GM15510 (cell line): ENCODE data around the gene ZSWIM9.

Experiments used
- POLR2A ChIP-seq: IDR thresholded peaks from 3 replicates; pipeline ENCODE4 v1.6.1; 2011; ENCODE audit warnings: borderline replicate concordance; ENCODE audit not compliant: insufficient read length; ENCODE audit errors: extremely low read depth

Gene ZSWIM9

DNA sequence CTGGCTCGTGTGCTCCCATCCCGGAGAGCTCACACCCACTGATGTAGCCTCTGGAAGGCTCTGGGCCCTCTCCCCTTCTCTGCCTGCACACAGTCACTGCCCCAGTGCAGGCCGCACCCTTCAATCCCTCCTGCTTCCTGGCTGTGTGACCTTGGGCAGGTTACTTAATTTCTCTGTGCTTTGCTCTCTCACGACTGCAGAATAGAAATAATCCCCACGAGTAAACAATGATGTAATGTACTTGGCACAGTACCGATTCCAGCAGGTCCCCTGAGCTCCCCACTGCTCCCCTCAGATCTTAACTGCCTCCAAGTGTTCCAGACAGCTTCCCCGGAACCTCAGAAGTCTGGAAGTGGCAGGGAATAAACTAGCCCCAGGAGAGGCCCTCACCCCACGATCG lies 16.5 kb upstream of the ZSWIM9 start:
- TF ChIP-seq POLR2A = no peak

- no peak for TF ChIP-seq POLR2A
Measured at GRCh38 chr19:48158210-48158790, 12.2 kb upstream of the ZSWIM9 start.

- no peak for TF ChIP-seq POLR2A
Measured at GRCh38 chr19:48168689-48169088, 1.8 kb upstream of the ZSWIM9 start.

- TF ChIP-seq POLR2A = no peak
Measured at GRCh38 chr19:48169578-48169938, 922 bp upstream of the ZSWIM9 start.

GRCh38 chr19:48170817-48171347 lies 402 bp downstream of the ZSWIM9 start:
- TF ChIP-seq POLR2A = no peak

- TF ChIP-seq POLR2A = no peak
Measured at GRCh38 chr19:48171710-48172109, 1.2 kb downstream of the ZSWIM9 start.

GRCh38 chr19:48174445-48175030 lies 4.1 kb downstream of the ZSWIM9 start:
- TF ChIP-seq POLR2A = no peak

GRCh38 chr19:48175578-48175977 lies 5.1 kb downstream of the ZSWIM9 start:
- no peak for TF ChIP-seq POLR2A

DNA sequence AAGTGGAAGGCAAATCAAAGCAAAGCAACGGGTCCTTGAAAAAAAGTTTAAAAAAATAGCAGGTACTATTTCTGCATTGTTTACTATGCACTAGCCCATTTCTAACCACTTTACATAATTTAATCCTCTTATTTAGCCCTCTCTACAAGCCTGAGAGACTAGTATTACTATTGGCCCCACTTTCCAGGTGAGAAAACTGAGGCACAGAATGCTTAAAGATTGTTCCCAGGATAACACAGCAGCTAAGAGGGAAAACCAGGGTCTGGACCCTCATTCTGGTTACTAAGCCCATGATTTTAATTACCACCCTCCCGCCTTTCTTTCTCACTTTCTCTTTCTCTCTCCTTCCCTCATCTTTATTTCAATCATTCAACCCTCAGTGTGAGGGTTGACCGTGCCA lies 5.7 kb downstream of the ZSWIM9 start:
- TF ChIP-seq POLR2A = no peak

DNA sequence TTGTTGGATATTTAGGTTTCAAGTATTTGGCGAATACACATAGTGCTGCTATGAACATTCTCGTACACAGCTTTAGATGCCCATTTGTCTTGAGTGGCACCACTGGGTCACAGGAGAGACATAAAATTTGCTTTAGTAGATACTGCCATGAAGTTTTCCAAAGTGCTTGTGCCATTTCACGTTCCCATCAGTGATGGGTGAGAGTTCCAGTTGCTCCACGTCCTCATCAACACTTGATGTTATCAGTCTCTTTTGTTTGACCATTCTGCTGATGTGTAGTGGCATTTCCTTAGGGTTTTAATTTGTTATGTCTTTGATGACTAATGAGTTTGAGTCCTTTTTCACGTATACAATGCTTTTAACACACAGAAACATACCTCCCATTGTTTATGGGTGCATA lies 11.0 kb downstream of the ZSWIM9 start:
- TF ChIP-seq POLR2A = no peak

GRCh38 chr19:48182434-48182833 lies 12.0 kb downstream of the ZSWIM9 start:
- no peak for TF ChIP-seq POLR2A

DNA sequence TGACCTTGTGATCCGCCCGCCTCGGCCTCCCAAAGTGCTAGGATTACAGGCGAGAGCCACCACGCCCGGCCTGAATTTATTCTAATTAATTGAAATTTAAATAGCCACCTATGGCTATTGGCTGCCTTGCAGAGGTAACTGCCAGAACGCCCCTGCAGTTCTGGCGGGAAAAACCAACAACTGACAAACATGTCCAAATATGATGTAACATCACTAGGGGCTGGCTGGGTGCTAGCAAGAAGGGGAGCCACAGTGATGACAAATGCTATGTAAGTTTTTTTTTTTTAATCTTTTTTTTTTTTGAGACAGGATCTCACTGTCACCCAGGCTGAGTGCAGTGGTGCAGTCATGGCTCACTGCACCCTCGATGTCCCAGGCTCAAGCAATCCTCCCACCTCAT lies 12.9 kb downstream of the ZSWIM9 start:
- TF ChIP-seq POLR2A = no peak

DNA sequence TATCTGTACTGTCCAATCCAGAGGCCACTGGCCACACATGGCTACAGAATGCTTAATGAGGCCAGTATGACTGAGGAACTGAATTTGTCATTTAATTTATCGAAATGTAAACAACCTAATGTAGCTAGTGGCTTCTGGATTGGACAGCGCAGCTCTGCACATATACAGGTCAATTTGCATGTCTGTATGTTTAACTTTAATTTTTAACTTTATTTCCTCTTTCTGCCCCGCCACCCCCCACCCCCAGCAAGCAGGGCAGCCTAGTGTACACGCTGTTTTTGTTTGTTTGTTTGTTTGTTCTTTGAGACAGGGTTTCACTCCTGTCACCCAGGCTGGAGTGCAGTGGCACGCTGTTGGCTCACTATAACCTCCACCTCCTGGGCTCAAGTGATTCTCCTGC lies 15.5 kb downstream of the ZSWIM9 start:
- TF ChIP-seq POLR2A = no peak

GRCh38 chr19:48186541-48186991 lies 16.1 kb downstream of the ZSWIM9 start:
- no peak for TF ChIP-seq POLR2A

DNA sequence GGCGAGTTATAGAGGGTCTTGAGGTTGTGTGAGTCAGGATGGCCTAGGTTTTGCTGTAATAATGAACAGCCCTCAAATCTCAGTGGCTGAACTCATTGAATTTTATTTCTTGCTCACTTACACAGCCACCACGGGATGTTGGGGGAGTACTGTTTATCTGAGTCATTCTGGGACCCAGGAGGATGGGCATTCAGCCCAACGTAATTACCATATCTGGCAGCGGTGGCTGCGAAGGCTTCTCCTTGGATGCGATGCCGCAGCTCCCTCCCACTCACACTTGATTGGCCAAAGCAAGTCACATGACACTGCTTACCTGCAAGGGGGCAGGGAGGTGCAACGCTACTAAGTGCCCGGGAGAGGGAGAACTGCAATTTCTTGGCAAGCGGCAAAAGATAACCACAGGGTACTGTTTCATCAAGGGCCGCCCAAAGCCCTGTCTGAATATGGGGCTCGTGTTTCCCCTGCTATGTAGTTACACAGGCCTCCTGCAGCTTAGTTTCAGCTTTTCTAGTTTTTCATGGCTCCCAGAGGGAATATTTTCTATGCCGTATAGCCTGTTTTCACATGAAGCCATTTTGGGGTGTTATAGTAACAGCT lies 19.9 kb downstream of the ZSWIM9 start:
- TF ChIP-seq POLR2A = no peak

DNA sequence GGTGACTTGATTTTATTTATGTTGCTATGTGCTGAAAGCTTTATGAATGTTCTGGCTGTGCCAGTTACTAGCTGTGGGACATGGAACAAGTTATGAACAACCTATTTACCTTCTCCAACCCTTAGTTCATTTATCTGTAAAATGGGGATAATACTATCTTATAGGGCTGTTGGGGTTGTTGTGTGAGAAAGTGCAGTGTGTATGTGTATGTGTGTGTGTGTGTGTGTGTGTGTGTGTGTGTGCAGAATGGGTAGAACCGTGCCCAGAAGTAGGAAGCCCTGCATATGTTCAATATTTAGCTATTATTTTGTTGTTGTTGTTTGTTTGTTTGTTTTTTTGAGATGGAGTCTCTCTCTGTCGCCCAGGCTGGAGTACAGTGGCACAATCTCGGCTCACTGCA lies 20.4 kb downstream of the ZSWIM9 start:
- TF ChIP-seq POLR2A = no peak
